Breast epithelium (tissue), 3 donors: Measurements from ENCODE around the gene STARD7.

Experiments
- CTCF ChIP-seq, 3 donors: fragments of 450-650 bp; IDR thresholded peaks; one replicate each; pipeline ENCODE4 v1.5.1; 2016 to 2017; ENCODE audit warnings: antibody characterized with exemption in 3 of 3, mild to moderate bottlenecking in 3 of 3, moderate library complexity in 3 of 3
- POLR2A ChIP-seq: fragments of 450-650 bp; IDR thresholded peaks from one replicate; pipeline ENCODE4 v1.6.1; 2016; ENCODE audit warnings: antibody characterized with exemption, mild to moderate bottlenecking, moderate library complexity

DNA sequence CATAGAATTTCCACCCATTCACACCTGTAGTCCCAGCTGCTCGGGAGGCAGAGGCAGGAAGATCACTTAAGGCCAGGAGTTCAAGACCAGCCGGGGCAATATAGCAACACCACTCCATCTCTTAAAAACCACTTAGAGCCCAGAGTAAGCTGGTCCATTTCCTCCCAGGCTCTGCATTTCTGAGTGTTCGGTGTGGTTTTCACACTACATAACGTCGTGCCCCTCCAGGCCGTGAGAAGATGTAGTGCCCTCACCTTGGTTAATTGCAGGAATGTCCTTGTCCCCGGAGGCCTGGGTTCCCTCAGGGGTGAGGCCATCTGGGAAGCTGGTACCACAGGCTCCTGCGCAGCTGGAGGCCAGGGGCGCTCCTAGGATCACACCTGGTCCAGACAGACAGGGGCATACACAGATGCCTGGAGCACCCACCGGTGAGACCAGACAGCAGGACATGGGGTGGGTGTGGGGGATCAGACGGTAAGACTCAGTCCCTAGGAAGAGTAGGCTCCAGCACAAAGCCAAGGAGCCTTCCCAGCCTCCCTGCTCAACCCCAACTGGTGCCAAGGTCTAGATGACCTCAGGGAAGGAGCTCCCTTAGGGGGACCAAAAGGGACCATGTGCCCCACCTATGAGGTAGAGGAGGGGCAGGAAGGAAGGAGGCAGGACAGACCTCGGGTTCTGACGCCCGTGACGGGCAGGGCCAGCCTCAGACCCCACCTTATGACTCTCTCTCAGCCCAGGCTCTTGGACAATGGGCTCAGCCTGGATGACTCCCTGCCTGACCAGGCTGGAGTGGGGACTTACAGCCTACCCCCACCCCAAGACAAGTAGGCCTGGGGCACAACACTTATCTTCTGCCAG is 71.1 kb downstream of the STARD7 start:
- TF ChIP-seq POLR2A, result no peak
- no peak for TF ChIP-seq CTCF (IDR thresholded peaks at IDR 0.05)
